ENCODE data around the gene NFKBIE. TPM values are rescaled to one million over a fixed set of nuclear protein-coding genes. Genes with fewer than 3 reads are reported as not detected.

NFKBIE gene
- total and polyA plus RNA-seq, 9 of the 15 experiments (the other 6 are each of a cell fraction or from before 2014, with no cell fraction given), result 2.1 to 16.4 (median 11.7) TPM

DNA sequence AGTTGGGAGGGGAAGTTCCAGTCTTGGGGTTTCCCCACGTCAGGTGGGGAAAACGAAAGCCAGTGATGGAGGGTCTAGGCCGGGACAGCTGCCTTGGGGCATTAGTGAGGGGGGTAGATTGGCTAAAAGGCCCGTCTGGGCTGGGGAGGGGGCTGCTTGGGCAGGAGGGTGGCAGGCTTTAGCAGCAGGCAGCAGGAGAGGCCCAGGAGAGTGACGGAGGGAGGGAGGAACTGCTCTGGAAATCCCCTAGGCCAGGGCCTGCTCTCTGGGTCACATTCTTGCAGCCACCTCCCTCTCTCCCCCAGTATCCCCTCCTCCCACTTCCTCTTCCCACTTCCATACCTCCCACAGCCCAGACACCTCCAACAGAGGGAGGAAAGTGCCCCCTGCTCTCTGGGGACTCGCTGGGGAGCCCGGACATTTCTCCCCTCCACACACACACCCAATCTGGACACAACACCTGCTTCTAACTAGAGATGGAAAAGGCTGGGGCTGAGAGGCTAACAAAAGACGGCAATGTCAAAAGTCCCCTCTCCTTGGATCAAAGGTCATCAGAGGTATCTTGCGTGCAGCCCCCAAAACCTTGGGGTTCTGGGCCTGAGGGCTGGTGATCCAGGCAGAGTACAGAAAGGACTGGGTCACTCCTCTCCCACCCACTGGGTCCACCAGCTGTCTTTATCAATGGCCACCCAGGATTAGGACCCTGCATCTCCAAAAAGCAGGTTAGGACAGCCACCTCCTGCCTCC lies 1.8 kb downstream of the NFKBIE start:
- Histone ChIP-seq H3K9ac (ENCODE audit: insufficient read depth in 1 of 2, low read depth in 2 of 2, low read length in 2 of 2) (peak overlapping the region in 1 of 2 experiments; percentile 94; a peak in 2 of 4 replicates), H3K9me1 (ENCODE audit: control insufficient read depth, insufficient read depth, low read length) (no peaks in the 10 kb centered on the region), H3K4me3 (peak overlapping the region; percentile 83), H3K4me2 (ENCODE audit: insufficient read depth, low read length) (peak overlapping the region; percentile 90), H3K9me3 (replicated peaks; ENCODE audit: control insufficient read depth, insufficient read depth, low read depth, low read length) (no peaks in the 10 kb centered on the region), H3K36me3 (ENCODE audit: control insufficient read depth, insufficient read depth, low read length) (peaks cover 41% of the 10 kb centered on the region; the same call in 1 of the 3 replicates), H3K27ac (ENCODE audit: extremely low read depth, low read depth, low read length) (no peak overlapping the region; the same call in 2 of the 3 replicates), H3K79me2 (ENCODE audit: control insufficient read depth, insufficient read depth, low read length) (peaks cover 17% of the 10 kb centered on the region), H2AFZ (ENCODE audit: low read depth, low read length) (no peak overlapping the region), H3K4me1 (replicated peaks in 1 of 2; ENCODE audit: control insufficient read depth in 2 of 2, insufficient read depth in 2 of 2, low read length in 2 of 2) (peaks cover 19 to 34% of the 10 kb centered on the region in 2 experiments; a peak in 4 of 5 replicates), H3K27me3 (ENCODE audit: control insufficient read depth in 2 of 2, insufficient read depth in 2 of 2, low read length in 2 of 2) (peaks cover 2% of the 10 kb centered on the region in 2 experiments; a peak in 3 of 5 replicates), H4K20me1 (replicated peaks; ENCODE audit: control insufficient read depth, insufficient read depth, low read length) (no peaks in the 10 kb centered on the region)
- BruUV-seq (replicated peaks), result no TSS peak
- ChIA-PET CTCF (ENCODE audit: low intra/inter-chr PET ratio) (interaction anchor here (1.0 kb wide), 1 partner anchor 540 kb away, joined by 5 read pairs; no protein-coding TSS in a partner anchor), POLR2A (interaction anchor here (0.5 to 8.2 kb wide), 8 partner anchors 9 to 367 kb away, joined by 3 to 69 read pairs (median 4); partner anchors contain the start of gene HSP90AB1)
- ATAC-seq (no peak), DNase-seq (ENCODE audit: extremely low read depth in 1 of 4, low spot score in 3 of 4) (peak in 2 of 4 experiments; percentile 39 to 40), FAIRE-seq (peak; percentile 46)
- intact Hi-C loops (cut with micrococcal nuclease) (loop anchor here (1.0 kb wide), 1 partner anchor 91 kb away; no protein-coding TSS in a partner anchor), in situ Hi-C loops (cut with MboI) (no loop called here)
- 43% methylated on average over 8 of the region's 9 CpGs for WGBS (ENCODE audit: insufficient coverage, low coverage, missing lambda C conversion rate)
- no peak for TF ChIP-seq HSF4 (CRISPR knock-in tag; IDR thresholded peaks at IDR 0.05; ENCODE audit: borderline replicate concordance)
- TF ChIP-seq ZNF780A (CRISPR knock-in tag; IDR thresholded peaks at IDR 0.05), result peak; percentile 15; the same call in 1 of the 2 replicates
- no peak for TF ChIP-seq SRSF7 (optimal IDR thresholded peaks at IDR 0.05; ENCODE audit: low read depth, low read length)
- TF ChIP-seq ZNF133 (CRISPR knock-in tag; IDR thresholded peaks at IDR 0.05), result no peak
- TF ChIP-seq ZNF717 (CRISPR knock-in tag; IDR thresholded peaks at IDR 0.05), result no peak
- TF ChIP-seq KLF1 (tag; IDR thresholded peaks at IDR 0.05), result no peak
- TF ChIP-seq, protein P1, sequence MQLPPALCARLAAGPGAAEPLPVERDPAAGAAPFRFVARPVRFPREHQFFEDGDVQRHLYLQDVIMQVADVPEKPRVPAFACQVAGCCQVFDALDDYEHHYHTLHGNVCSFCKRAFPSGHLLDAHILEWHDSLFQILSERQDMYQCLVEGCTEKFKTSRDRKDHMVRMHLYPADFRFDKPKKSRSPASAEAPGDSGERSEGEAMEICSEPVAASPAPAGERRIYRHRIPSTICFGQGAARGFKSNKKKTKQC (CRISPR knock-in tag; IDR thresholded peaks at IDR 0.05), result 0 out of 2 replicates have a peak, but pooled peaks have one; percentile 8
- no peak for TF ChIP-seq POLR2B (IDR thresholded peaks at IDR 0.05; ENCODE audit: low read depth, partially characterized antibody)
- TF ChIP-seq YY1 (IDR thresholded peaks at IDR 0.05; ENCODE audit: borderline replicate concordance in 1 of 3, control insufficient read depth in 1 of 3, extremely low read depth in 1 of 3, insufficient read depth in 3 of 3, insufficient read length in 1 of 3, insufficient replicate concordance in 2 of 3, low read depth in 1 of 3, low read length in 2 of 3), result no peak
- no peak for TF ChIP-seq ZC3H4 (CRISPR knock-in tag; IDR thresholded peaks at IDR 0.05; ENCODE audit: borderline replicate concordance)
- TF ChIP-seq TSC22D4 (tag; IDR thresholded peaks at IDR 0.05), result no peak
- TF ChIP-seq SMARCA4 (IDR thresholded peaks at IDR 0.05), result no peak
- TF ChIP-seq E2F3 (CRISPR knock-in tag; IDR thresholded peaks at IDR 0.05), result no peak
- no peak for TF ChIP-seq JUND (IDR thresholded peaks at IDR 0.05; ENCODE audit: borderline replicate concordance, low read depth, low read length)
- TF ChIP-seq JUND (tag; IDR thresholded peaks at IDR 0.05; ENCODE audit: borderline replicate concordance, low read depth, low read length), result no peak
- TF ChIP-seq, protein P2, sequence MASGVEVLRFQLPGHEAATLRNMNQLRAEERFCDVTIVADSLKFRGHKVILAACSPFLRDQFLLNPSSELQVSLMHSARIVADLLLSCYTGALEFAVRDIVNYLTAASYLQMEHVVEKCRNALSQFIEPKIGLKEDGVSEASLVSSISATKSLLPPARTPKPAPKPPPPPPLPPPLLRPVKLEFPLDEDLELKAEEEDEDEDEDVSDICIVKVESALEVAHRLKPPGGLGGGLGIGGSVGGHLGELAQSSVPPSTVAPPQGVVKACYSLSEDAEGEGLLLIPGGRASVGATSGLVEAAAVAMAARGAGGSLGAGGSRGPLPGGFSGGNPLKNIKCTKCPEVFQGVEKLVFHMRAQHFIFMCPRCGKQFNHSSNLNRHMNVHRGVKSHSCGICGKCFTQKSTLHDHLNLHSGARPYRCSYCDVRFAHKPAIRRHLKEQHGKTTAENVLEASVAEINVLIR (CRISPR knock-in tag; IDR thresholded peaks at IDR 0.05), result no peak
- TF ChIP-seq HIVEP1 (CRISPR knock-in tag; IDR thresholded peaks at IDR 0.05), result no peak
- TF ChIP-seq NCOA6 (IDR thresholded peaks at IDR 0.05), result no peak
- peak; percentile 92 for TF ChIP-seq SPI1 (IDR thresholded peaks at IDR 0.05; ENCODE audit: borderline replicate concordance, low read depth, low read length)
- TF ChIP-seq, protein P3, sequence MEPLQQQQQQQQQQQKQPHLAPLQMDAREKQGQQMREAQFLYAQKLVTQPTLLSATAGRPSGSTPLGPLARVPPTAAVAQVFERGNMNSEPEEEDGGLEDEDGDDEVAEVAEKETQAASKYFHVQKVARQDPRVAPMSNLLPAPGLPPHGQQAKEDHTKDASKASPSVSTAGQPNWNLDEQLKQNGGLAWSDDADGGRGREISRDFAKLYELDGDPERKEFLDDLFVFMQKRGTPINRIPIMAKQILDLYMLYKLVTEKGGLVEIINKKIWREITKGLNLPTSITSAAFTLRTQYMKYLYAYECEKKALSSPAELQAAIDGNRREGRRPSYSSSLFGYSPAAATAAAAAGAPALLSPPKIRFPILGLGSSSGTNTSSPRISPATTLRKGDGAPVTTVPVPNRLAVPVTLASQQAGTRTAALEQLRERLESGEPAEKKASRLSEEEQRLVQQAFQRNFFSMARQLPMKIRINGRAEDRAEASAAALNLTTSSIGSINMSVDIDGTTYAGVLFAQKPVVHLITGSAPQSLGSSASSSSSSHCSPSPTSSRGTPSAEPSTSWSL (CRISPR knock-in tag; IDR thresholded peaks at IDR 0.05; ENCODE audit: borderline replicate concordance), result no peak
